GM23338 (cell line): ENCODE measurements around the gene TUFT1. TPM values are rescaled to one million over a fixed set of nuclear protein-coding genes. Genes with fewer than 3 reads are reported as not detected.

Source experiments
- ATAC-seq: fragments of 200-7000 bp; cut with Tn5 transposase; 3 replicates; pipeline ENCODE4 v1.9.1; 2020
- DNase-seq: peaks from one replicate; pipeline ENCODE4 v3.0.0-alpha.2; 2015; ENCODE audit warnings: low spot score
- H2AFZ ChIP-seq: fragments of 200-600 bp; sonication (generic); 2 replicates; pipeline ENCODE4 v1.8.0; 2016; ENCODE audit warnings: antibody characterized with exemption, mild to moderate bottlenecking, moderate library complexity
- H3F3A ChIP-seq: fragments of 200-600 bp; sonication (generic); replicated peaks from 2 replicates; pipeline ENCODE4 v1.8.0; 2017; ENCODE audit warnings: antibody characterized with exemption, mixed run types, low read depth
- H3K27ac ChIP-seq: fragments of 200-600 bp; sonication (generic); 2 replicates; pipeline ENCODE4 v1.6.1; 2016; ENCODE audit warnings: low read depth
- H3K27me3 ChIP-seq: fragments of 200-600 bp; sonication (generic); 2 replicates; pipeline ENCODE4 v1.8.0; 2016; ENCODE audit warnings: mild to moderate bottlenecking, mixed run types, moderate library complexity; ENCODE audit not compliant: insufficient read depth
- H3K36me3 ChIP-seq: fragments of 200-600 bp; sonication (generic); 2 replicates; pipeline ENCODE4 v1.8.0; 2016; ENCODE audit warnings: mild to moderate bottlenecking; ENCODE audit not compliant: insufficient read depth
- H3K4me1 ChIP-seq: fragments of 200-600 bp; sonication (generic); 2 replicates; pipeline ENCODE4 v1.8.0; 2016; ENCODE audit warnings: mild to moderate bottlenecking, moderate library complexity; ENCODE audit not compliant: insufficient read depth
- H3K4me2 ChIP-seq: fragments of 200-600 bp; sonication (generic); 2 replicates; pipeline ENCODE4 v1.7.1; 2017; ENCODE audit warnings: mixed run types
- H3K4me3 ChIP-seq: fragments of 200-600 bp; sonication (generic); 2 replicates; pipeline ENCODE4 v1.6.1; 2016; ENCODE audit warnings: mixed run types
- H3K79me2 ChIP-seq: fragments of 200-600 bp; sonication (generic); replicated peaks from 2 replicates; pipeline ENCODE4 v1.8.0; 2017; ENCODE audit warnings: mild to moderate bottlenecking; ENCODE audit not compliant: insufficient read depth
- H3K9me2 ChIP-seq: fragments of 200-600 bp; sonication (generic); 2 replicates; pipeline ENCODE4 v1.8.0; 2017; ENCODE audit not compliant: insufficient read depth
- H4K20me1 ChIP-seq: fragments of 200-600 bp; sonication (generic); replicated peaks from 2 replicates; pipeline ENCODE4 v1.8.0; 2017; ENCODE audit warnings: mild to moderate bottlenecking; ENCODE audit not compliant: insufficient read depth
- H3K27ac Mint-ChIP-seq: 2 replicates; pipeline ENCODE4 v1.8.0; 2020; ENCODE audit warnings: inconsistent platforms, mild to moderate bottlenecking, moderate library complexity, mixed read lengths
- H3K27me3 Mint-ChIP-seq: 3 replicates; pipeline ENCODE4 v1.8.0; 2022; ENCODE audit warnings: low read depth, mild to moderate bottlenecking, moderate library complexity, mixed read lengths, inconsistent platforms; ENCODE audit not compliant: insufficient read depth, poor library complexity
- H3K36me3 Mint-ChIP-seq: 3 replicates; pipeline ENCODE4 v1.8.0; 2021; ENCODE audit warnings: low read depth, mild to moderate bottlenecking, inconsistent platforms, moderate library complexity, mixed read lengths
- H3K4me1 Mint-ChIP-seq: 3 replicates; pipeline ENCODE4 v1.8.0; 2020; ENCODE audit warnings: mild to moderate bottlenecking, inconsistent platforms, mixed read lengths
- H3K4me3 Mint-ChIP-seq: 3 replicates; pipeline ENCODE4 v1.8.0; 2021; ENCODE audit warnings: moderate library complexity, mild to moderate bottlenecking, inconsistent platforms, mixed read lengths
- H3K9me3 Mint-ChIP-seq: 3 replicates; pipeline ENCODE4 v1.8.0; 2020; ENCODE audit warnings: moderate library complexity, mild to moderate bottlenecking, inconsistent platforms, mixed read lengths
- CREB1 ChIP-seq: fragments of 250-450 bp; sonication (Bioruptor Pico); IDR thresholded peaks from 2 replicates; pipeline ENCODE4 v1.5.0; 2020; ENCODE audit warnings: low read depth, mild to moderate bottlenecking, moderate library complexity
- ETS1 ChIP-seq: IDR thresholded peaks from 2 replicates; pipeline ENCODE4 v1.6.1; 2016; ENCODE audit warnings: antibody characterized with exemption
- EZH2 ChIP-seq: fragments of 200-600 bp; sonication (generic); IDR thresholded peaks from one replicate; pipeline ENCODE4 v1.8.0; 2017; ENCODE audit warnings: antibody characterized with exemption, mild to moderate bottlenecking, low read depth; ENCODE audit not compliant: unreplicated experiment
- EZH2phosphoT487 ChIP-seq: fragments of 200-600 bp; sonication (generic); IDR thresholded peaks from one replicate; pipeline ENCODE4 v1.8.1; 2018; ENCODE audit warnings: antibody characterized with exemption; ENCODE audit not compliant: unreplicated experiment
- POLR2AphosphoS5 ChIP-seq: IDR thresholded peaks from 2 replicates; pipeline ENCODE4 v1.6.1; 2016; ENCODE audit warnings: antibody characterized with exemption, low read depth
- STAT1 ChIP-seq: IDR thresholded peaks from one replicate; pipeline ENCODE4 v1.6.1; 2016; ENCODE audit warnings: antibody characterized with exemption; ENCODE audit not compliant: unreplicated experiment
- polyA plus RNA-seq: library from polyadenylated mRNA; unstranded; fragments of >200 nt; fragmentation: Nextera tagmentation; extraction: Ambion mirVana; gene quantifications from 2 replicates; pipeline ENCODE4 v1.2.1, GENCODE V29; 2016
- total RNA-seq: library from RNA; depleted of rRNA; stranded (reverse); fragments of >200 nt; shearing (Covaris generic); gene quantifications from 2 replicates; pipeline ENCODE4 v1.2.3, GENCODE V29; 2014
- TF ChIP-seq, protein P1 (sequence below): fragments of 250-450 bp; sonication (Bioruptor Pico); IDR thresholded peaks from 2 replicates; pipeline ENCODE4 v1.5.0; 2020; ENCODE audit warnings: mild to moderate bottlenecking, moderate library complexity
- TF ChIP-seq, protein P2 (sequence below): IDR thresholded peaks from one replicate; pipeline ENCODE4 v1.6.1; 2018; ENCODE audit warnings: antibody characterized with exemption; ENCODE audit not compliant: unreplicated experiment
- TF ChIP-seq, protein P3 (sequence below), 2 experiments: fragments of 200-600 bp in 1 of 2; sonication (generic) in 1 of 2; conservative IDR thresholded peaks; 2 replicates each; pipeline versions ENCODE4 v1.5.1 to v1.6.1; 2016 to 2017; ENCODE audit warnings: antibody characterized with exemption in 2 of 2, low read depth in 2 of 2, mild to moderate bottlenecking in 2 of 2, moderate library complexity in 1 of 2

Gene TUFT1
- total and polyA plus RNA-seq, 2 experiments from 2014 or later: 6.0 to 11.9 TPM

- TF ChIP-seq, protein P1, sequence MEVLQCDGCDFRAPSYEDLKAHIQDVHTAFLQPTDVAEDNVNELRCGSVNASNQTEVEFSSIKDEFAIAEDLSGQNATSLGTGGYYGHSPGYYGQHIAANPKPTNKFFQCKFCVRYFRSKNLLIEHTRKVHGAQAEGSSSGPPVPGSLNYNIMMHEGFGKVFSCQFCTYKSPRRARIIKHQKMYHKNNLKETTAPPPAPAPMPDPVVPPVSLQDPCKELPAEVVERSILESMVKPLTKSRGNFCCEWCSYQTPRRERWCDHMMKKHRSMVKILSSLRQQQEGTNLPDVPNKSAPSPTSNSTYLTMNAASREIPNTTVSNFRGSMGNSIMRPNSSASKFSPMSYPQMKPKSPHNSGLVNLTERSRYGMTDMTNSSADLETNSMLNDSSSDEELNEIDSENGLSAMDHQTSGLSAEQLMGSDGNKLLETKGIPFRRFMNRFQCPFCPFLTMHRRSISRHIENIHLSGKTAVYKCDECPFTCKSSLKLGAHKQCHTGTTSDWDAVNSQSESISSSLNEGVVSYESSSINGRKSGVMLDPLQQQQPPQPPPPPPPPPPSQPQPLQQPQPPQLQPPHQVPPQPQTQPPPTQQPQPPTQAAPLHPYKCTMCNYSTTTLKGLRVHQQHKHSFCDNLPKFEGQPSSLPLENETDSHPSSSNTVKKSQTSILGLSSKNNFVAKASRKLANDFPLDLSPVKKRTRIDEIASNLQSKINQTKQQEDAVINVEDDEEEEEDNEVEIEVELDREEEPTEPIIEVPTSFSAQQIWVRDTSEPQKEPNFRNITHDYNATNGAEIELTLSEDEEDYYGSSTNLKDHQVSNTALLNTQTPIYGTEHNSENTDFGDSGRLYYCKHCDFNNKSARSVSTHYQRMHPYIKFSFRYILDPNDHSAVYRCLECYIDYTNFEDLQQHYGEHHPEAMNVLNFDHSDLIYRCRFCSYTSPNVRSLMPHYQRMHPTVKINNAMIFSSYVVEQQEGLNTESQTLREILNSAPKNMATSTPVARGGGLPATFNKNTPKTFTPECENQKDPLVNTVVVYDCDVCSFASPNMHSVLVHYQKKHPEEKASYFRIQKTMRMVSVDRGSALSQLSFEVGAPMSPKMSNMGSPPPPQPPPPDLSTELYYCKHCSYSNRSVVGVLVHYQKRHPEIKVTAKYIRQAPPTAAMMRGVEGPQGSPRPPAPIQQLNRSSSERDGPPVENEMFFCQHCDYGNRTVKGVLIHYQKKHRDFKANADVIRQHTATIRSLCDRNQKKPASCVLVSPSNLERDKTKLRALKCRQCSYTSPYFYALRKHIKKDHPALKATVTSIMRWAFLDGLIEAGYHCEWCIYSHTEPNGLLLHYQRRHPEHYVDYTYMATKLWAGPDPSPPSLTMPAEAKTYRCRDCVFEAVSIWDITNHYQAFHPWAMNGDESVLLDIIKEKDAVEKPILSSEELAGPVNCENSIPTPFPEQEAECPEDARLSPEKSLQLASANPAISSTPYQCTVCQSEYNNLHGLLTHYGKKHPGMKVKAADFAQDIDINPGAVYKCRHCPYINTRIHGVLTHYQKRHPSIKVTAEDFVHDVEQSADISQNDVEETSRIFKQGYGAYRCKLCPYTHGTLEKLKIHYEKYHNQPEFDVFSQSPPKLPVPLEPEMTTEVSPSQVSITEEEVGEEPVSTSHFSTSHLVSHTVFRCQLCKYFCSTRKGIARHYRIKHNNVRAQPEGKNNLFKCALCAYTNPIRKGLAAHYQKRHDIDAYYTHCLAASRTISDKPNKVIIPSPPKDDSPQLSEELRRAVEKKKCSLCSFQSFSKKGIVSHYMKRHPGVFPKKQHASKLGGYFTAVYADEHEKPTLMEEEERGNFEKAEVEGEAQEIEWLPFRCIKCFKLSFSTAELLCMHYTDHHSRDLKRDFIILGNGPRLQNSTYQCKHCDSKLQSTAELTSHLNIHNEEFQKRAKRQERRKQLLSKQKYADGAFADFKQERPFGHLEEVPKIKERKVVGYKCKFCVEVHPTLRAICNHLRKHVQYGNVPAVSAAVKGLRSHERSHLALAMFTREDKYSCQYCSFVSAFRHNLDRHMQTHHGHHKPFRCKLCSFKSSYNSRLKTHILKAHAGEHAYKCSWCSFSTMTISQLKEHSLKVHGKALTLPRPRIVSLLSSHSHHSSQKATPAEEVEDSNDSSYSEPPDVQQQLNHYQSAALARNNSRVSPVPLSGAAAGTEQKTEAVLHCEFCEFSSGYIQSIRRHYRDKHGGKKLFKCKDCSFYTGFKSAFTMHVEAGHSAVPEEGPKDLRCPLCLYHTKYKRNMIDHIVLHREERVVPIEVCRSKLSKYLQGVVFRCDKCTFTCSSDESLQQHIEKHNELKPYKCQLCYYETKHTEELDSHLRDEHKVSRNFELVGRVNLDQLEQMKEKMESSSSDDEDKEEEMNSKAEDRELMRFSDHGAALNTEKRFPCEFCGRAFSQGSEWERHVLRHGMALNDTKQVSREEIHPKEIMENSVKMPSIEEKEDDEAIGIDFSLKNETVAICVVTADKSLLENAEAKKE (CRISPR knock-in tag): no peak
- no peak for TF ChIP-seq POLR2AphosphoS5
- no peak for TF ChIP-seq EZH2
- no peak for TF ChIP-seq CREB1
- TF ChIP-seq, protein P2, sequence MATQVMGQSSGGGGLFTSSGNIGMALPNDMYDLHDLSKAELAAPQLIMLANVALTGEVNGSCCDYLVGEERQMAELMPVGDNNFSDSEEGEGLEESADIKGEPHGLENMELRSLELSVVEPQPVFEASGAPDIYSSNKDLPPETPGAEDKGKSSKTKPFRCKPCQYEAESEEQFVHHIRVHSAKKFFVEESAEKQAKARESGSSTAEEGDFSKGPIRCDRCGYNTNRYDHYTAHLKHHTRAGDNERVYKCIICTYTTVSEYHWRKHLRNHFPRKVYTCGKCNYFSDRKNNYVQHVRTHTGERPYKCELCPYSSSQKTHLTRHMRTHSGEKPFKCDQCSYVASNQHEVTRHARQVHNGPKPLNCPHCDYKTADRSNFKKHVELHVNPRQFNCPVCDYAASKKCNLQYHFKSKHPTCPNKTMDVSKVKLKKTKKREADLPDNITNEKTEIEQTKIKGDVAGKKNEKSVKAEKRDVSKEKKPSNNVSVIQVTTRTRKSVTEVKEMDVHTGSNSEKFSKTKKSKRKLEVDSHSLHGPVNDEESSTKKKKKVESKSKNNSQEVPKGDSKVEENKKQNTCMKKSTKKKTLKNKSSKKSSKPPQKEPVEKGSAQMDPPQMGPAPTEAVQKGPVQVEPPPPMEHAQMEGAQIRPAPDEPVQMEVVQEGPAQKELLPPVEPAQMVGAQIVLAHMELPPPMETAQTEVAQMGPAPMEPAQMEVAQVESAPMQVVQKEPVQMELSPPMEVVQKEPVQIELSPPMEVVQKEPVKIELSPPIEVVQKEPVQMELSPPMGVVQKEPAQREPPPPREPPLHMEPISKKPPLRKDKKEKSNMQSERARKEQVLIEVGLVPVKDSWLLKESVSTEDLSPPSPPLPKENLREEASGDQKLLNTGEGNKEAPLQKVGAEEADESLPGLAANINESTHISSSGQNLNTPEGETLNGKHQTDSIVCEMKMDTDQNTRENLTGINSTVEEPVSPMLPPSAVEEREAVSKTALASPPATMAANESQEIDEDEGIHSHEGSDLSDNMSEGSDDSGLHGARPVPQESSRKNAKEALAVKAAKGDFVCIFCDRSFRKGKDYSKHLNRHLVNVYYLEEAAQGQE: no peak
These were observed 10.3 kb upstream of the TUFT1 start (continued) for GRCh38 chr1:151529781-151530180.

DNA sequence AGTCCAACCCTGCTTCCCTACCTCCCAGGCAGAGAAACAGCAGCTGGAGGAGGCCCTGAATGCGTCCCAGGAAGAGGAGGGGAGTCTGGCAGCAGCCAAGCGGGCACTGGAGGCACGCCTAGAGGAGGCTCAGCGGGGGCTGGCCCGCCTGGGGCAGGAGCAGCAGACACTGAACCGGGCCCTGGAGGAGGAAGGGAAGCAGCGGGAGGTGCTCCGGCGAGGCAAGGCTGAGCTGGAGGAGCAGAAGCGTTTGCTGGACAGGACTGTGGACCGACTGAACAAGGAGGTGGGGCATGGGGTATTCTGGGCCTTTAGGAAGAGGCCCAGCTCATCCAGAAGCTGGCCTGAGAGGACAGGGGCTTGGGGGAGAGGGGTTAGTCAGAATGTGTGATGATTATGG, 9.6 kb upstream of the TUFT1 start:
- no peaks in the 10 kb centered on the region for H3K4me1 ChIP-seq
- no peaks in the 10 kb centered on the region for H3K9me3 Mint-ChIP-seq
- peaks cover 5% of the 10 kb centered on the region for H3K27me3 Mint-ChIP-seq
- peaks cover 76% of the 10 kb centered on the region for H3K36me3 Mint-ChIP-seq
- peaks cover 19% of the 10 kb centered on the region for H3K36me3 ChIP-seq
- H3K4me1 Mint-ChIP-seq: peaks cover 8% of the 10 kb centered on the region
- H3K27ac Mint-ChIP-seq: no peak overlapping the region
- H3K4me3 ChIP-seq: no peak overlapping the region
- H4K20me1 ChIP-seq: 0 out of 2 replicates have a peak, but pooled peaks cover 6% of the 10 kb centered on the region
- H3K4me3 Mint-ChIP-seq: no peak overlapping the region
- ATAC-seq: no peak
- H3K27me3 ChIP-seq: no peaks in the 10 kb centered on the region
- H2AFZ ChIP-seq: no peak overlapping the region
- H3K27ac ChIP-seq: no peak overlapping the region
- no peaks in the 10 kb centered on the region for H3F3A ChIP-seq
- H3K4me2 ChIP-seq: no peak overlapping the region
- no peak for DNase-seq
- H3K9me2 ChIP-seq: no peaks in the 10 kb centered on the region
- no peaks in the 10 kb centered on the region for H3K79me2 ChIP-seq
- TF ChIP-seq ETS1 (no peak), STAT1 (no peak), EZH2phosphoT487 (no peak)
- TF ChIP-seq, protein P2: no peak
- TF ChIP-seq, protein P3, sequence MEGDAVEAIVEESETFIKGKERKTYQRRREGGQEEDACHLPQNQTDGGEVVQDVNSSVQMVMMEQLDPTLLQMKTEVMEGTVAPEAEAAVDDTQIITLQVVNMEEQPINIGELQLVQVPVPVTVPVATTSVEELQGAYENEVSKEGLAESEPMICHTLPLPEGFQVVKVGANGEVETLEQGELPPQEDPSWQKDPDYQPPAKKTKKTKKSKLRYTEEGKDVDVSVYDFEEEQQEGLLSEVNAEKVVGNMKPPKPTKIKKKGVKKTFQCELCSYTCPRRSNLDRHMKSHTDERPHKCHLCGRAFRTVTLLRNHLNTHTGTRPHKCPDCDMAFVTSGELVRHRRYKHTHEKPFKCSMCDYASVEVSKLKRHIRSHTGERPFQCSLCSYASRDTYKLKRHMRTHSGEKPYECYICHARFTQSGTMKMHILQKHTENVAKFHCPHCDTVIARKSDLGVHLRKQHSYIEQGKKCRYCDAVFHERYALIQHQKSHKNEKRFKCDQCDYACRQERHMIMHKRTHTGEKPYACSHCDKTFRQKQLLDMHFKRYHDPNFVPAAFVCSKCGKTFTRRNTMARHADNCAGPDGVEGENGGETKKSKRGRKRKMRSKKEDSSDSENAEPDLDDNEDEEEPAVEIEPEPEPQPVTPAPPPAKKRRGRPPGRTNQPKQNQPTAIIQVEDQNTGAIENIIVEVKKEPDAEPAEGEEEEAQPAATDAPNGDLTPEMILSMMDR (conservative IDR thresholded peaks at IDR 0.05; ENCODE audit: low read depth in 2 of 2): no peak
